SK-N-SH treated with all-trans-retinoic acid at 6 μM for 48 hours (cell line): ENCODE measurements around the gene CAV3.

ENCODE experiments used
- ATAC-seq: fragments of 200-7000 bp; cut with Tn5 transposase; 3 replicates; pipeline ENCODE4 v1.9.1; 2020; ENCODE audit warnings: mild to moderate bottlenecking, moderate library complexity
- ARNTL ChIP-seq: fragments of 450-650 bp; formaldehyde crosslinking; IDR thresholded peaks from 2 replicates; pipeline ENCODE4 v1.5.0; 2020; ENCODE audit warnings: low read depth, mild to moderate bottlenecking, moderate library complexity, borderline replicate concordance
- BACH2 ChIP-seq: fragments of 250-450 bp; sonication (Bioruptor Pico); IDR thresholded peaks from 2 replicates; pipeline ENCODE4 v1.9.0; 2021; ENCODE audit warnings: mild to moderate bottlenecking, borderline replicate concordance
- CREB5 ChIP-seq: fragments of 250-450 bp; sonication (Bioruptor Pico); IDR thresholded peaks from 2 replicates; pipeline ENCODE4 v1.5.1; 2020; ENCODE audit warnings: low read depth, mild to moderate bottlenecking, moderate library complexity
- CSDC2 ChIP-seq: fragments of 250-450 bp; sonication (Bioruptor Pico); IDR thresholded peaks from 2 replicates; pipeline ENCODE4 v1.5.0; 2020; ENCODE audit warnings: mild to moderate bottlenecking, moderate library complexity
- ESRRG ChIP-seq: fragments of 250-450 bp; sonication (Bioruptor Pico); IDR thresholded peaks from 2 replicates; pipeline ENCODE4 v1.6.1; 2021; ENCODE audit warnings: mild to moderate bottlenecking
- GLIS3 ChIP-seq: fragments of 250-450 bp; sonication (Bioruptor Pico); IDR thresholded peaks from 2 replicates; pipeline ENCODE4 v1.5.0; 2020; ENCODE audit warnings: mild to moderate bottlenecking, moderate library complexity
- ISL1 ChIP-seq: fragments of 250-450 bp; sonication (Bioruptor Pico); IDR thresholded peaks from 2 replicates; pipeline ENCODE4 v2.1.2; 2022; ENCODE audit warnings: mild to moderate bottlenecking, moderate library complexity
- OSR1 ChIP-seq: fragments of 250-450 bp; sonication (Bioruptor Pico); IDR thresholded peaks from 2 replicates; pipeline ENCODE4 v1.8.0; 2022; ENCODE audit warnings: moderate library complexity, mild to moderate bottlenecking, inconsistent platforms
- POU6F1 ChIP-seq: fragments of 250-450 bp; sonication (Bioruptor Pico); IDR thresholded peaks from 2 replicates; pipeline ENCODE4 v1.8.0; 2021; ENCODE audit warnings: low read depth, mild to moderate bottlenecking, moderate library complexity, borderline replicate concordance
- PPARA ChIP-seq: fragments of 250-450 bp; sonication (Bioruptor Pico); IDR thresholded peaks from 2 replicates; pipeline ENCODE4 v1.5.0; 2020; ENCODE audit warnings: mild to moderate bottlenecking, borderline replicate concordance
- RARB ChIP-seq: fragments of 250-450 bp; sonication (Bioruptor Pico); IDR thresholded peaks from 2 replicates; pipeline ENCODE4 v1.8.0; 2021; ENCODE audit warnings: mild to moderate bottlenecking, moderate library complexity
- SNAI2 ChIP-seq: fragments of 250-450 bp; sonication (Bioruptor Pico); IDR thresholded peaks from 2 replicates; pipeline ENCODE4 v1.5.0; 2020; ENCODE audit warnings: mild to moderate bottlenecking, moderate library complexity
- TCF4 ChIP-seq: fragments of 250-450 bp; sonication (Bioruptor Pico); IDR thresholded peaks from 2 replicates; pipeline ENCODE4 v1.8.0; 2021; ENCODE audit warnings: mild to moderate bottlenecking, moderate library complexity, borderline replicate concordance
- TOX ChIP-seq: fragments of 250-450 bp; sonication (Bioruptor Pico); IDR thresholded peaks from 2 replicates; pipeline ENCODE4 v1.8.0; 2021; ENCODE audit warnings: mild to moderate bottlenecking, moderate library complexity, borderline replicate concordance
- TSHZ2 ChIP-seq: fragments of 250-450 bp; sonication (Bioruptor Pico); IDR thresholded peaks from 2 replicates; pipeline ENCODE4 v1.5.0; 2020; ENCODE audit warnings: mild to moderate bottlenecking, moderate library complexity
- ZC3H10 ChIP-seq: fragments of 250-450 bp; sonication (Bioruptor Pico); IDR thresholded peaks from 2 replicates; pipeline ENCODE4 v1.5.1; 2021; ENCODE audit warnings: mild to moderate bottlenecking, moderate library complexity
- ZFP3 ChIP-seq: fragments of 250-450 bp; sonication (Bioruptor Pico); IDR thresholded peaks from 2 replicates; pipeline ENCODE4 v1.5.0; 2020; ENCODE audit warnings: mild to moderate bottlenecking, moderate library complexity
- ZFP30 ChIP-seq: fragments of 450-650 bp; formaldehyde crosslinking; IDR thresholded peaks from 2 replicates; pipeline ENCODE4 v1.5.0; 2022; ENCODE audit warnings: mild to moderate bottlenecking, moderate library complexity
- ZNF70 ChIP-seq: fragments of 450-650 bp; formaldehyde crosslinking; IDR thresholded peaks from 2 replicates; pipeline ENCODE4 v1.5.0; 2020; ENCODE audit warnings: mild to moderate bottlenecking, moderate library complexity
- ZNF8 ChIP-seq: fragments of 450-650 bp; formaldehyde crosslinking; IDR thresholded peaks from 2 replicates; pipeline ENCODE4 v1.5.0; 2020; ENCODE audit warnings: mild to moderate bottlenecking, moderate library complexity
- TF ChIP-seq, protein P1 (sequence below): fragments of 250-450 bp; sonication (Bioruptor Pico); IDR thresholded peaks from 2 replicates; pipeline ENCODE4 v1.5.1; 2021; ENCODE audit warnings: mild to moderate bottlenecking, moderate library complexity
- TF ChIP-seq, protein P2 (sequence below): fragments of 250-450 bp; sonication (Bioruptor Pico); IDR thresholded peaks from 2 replicates; pipeline ENCODE4 v1.8.0; 2020; ENCODE audit warnings: mild to moderate bottlenecking, moderate library complexity, borderline replicate concordance

Gene CAV3

DNA sequence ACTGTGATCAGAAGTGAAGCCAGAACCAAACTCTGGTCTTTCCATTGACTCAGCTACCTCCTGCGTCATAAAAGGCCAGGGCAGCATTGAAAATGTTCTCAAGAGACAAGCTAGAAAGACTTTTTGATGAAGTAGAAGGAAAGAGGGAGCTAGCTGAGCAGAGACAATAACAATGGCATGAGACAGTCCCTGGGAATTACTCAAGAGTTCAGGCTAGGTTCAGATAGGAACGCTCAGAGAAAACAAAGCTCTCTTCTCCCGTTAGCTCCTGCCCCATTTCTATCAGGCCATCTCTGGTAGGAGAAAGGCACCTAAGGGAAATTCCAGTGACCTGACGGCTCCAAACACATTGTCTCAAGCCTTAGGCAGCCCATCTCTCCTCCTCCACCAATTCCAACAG is 42.8 kb downstream of the CAV3 start:
- no peak for TF ChIP-seq TOX
- TF ChIP-seq CSDC2 = no peak
- no peak for TF ChIP-seq TCF4 (CRISPR knock-in tag)
- no peak for TF ChIP-seq GLIS3 (CRISPR knock-in tag)
- TF ChIP-seq OSR1 = no peak
- TF ChIP-seq RARB (CRISPR knock-in tag) = no peak
- no peak for TF ChIP-seq PPARA
- no peak for TF ChIP-seq TSHZ2 (CRISPR knock-in tag)
- TF ChIP-seq, protein P1, sequence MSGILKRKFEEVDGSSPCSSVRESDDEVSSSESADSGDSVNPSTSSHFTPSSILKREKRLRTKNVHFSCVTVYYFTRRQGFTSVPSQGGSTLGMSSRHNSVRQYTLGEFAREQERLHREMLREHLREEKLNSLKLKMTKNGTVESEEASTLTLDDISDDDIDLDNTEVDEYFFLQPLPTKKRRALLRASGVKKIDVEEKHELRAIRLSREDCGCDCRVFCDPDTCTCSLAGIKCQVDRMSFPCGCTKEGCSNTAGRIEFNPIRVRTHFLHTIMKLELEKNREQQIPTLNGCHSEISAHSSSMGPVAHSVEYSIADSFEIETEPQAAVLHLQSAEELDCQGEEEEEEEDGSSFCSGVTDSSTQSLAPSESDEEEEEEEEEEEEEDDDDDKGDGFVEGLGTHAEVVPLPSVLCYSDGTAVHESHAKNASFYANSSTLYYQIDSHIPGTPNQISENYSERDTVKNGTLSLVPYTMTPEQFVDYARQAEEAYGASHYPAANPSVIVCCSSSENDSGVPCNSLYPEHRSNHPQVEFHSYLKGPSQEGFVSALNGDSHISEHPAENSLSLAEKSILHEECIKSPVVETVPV (CRISPR knock-in tag) = no peak
- no peak for TF ChIP-seq CREB5 (CRISPR knock-in tag)
- TF ChIP-seq SNAI2 (CRISPR knock-in tag) = no peak
- no peak for TF ChIP-seq ESRRG (CRISPR knock-in tag)
- TF ChIP-seq ISL1 (CRISPR knock-in tag) = no peak
- peak; percentile 62; the same call in 2 of the 3 replicates for ATAC-seq

GRCh38 chr3:8777201-8777977 is 43.8 kb downstream of the CAV3 start:
- no peak for ATAC-seq
- TF ChIP-seq CREB5 (CRISPR knock-in tag) = no peak
- TF ChIP-seq PPARA = no peak
- no peak for TF ChIP-seq BACH2 (CRISPR knock-in tag)
- no peak for TF ChIP-seq ARNTL (CRISPR knock-in tag)
- TF ChIP-seq, protein P1 (CRISPR knock-in tag) = no peak

DNA sequence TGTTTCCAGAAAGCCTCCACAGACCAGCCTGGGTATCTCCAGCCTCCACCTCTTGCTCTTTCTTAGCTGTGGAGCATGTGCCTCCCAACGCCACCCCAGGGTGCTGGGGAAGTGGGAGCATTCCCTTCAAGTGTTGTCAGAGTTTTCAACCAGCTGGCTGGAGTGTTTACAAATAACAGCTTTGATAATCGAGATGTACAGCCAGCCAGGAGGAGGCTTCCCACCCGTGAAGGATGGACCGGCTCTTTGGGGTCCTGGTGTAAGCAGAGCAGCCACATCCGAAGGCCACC is 44.3 kb downstream of the CAV3 start:
- no peak for ATAC-seq
- TF ChIP-seq ARNTL (CRISPR knock-in tag) (no peak), ZC3H10 (CRISPR knock-in tag) (no peak), ZFP3 (CRISPR knock-in tag) (no peak), RARB (CRISPR knock-in tag) (no peak), ZFP30 (CRISPR knock-in tag) (no peak), TOX (no peak), SNAI2 (CRISPR knock-in tag) (no peak), ZNF70 (CRISPR knock-in tag) (no peak), BACH2 (CRISPR knock-in tag) (no peak), ZNF8 (CRISPR knock-in tag) (no peak), POU6F1 (no peak), GLIS3 (CRISPR knock-in tag) (no peak), CSDC2 (no peak), TSHZ2 (CRISPR knock-in tag) (no peak), OSR1 (no peak)
- TF ChIP-seq, protein P2, sequence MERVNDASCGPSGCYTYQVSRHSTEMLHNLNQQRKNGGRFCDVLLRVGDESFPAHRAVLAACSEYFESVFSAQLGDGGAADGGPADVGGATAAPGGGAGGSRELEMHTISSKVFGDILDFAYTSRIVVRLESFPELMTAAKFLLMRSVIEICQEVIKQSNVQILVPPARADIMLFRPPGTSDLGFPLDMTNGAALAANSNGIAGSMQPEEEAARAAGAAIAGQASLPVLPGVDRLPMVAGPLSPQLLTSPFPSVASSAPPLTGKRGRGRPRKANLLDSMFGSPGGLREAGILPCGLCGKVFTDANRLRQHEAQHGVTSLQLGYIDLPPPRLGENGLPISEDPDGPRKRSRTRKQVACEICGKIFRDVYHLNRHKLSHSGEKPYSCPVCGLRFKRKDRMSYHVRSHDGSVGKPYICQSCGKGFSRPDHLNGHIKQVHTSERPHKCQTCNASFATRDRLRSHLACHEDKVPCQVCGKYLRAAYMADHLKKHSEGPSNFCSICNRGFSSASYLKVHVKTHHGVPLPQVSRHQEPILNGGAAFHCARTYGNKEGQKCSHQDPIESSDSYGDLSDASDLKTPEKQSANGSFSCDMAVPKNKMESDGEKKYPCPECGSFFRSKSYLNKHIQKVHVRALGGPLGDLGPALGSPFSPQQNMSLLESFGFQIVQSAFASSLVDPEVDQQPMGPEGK (CRISPR knock-in tag) = no peak
